ENCODE results near the gene RFX1.

GRCh38 chr19:13951799-13952153 lies 54.3 kb downstream of the RFX1 start:
- TF ChIP-seq CTCF (IDR thresholded peaks at IDR 0.05): no peak
- no peak for TF ChIP-seq ZFX (IDR thresholded peaks at IDR 0.05; ENCODE audit: borderline replicate concordance)

Data from 22Rv1 (cell line).